Tibial nerve (tissue), 4 donors: ENCODE results near the gene PPP1R14B. TPM values are rescaled to one million over a fixed set of nuclear protein-coding genes. Genes with fewer than 3 reads are reported as not detected.

Experiments used
- DNase-seq, 2 donors: peaks; one replicate each; pipeline ENCODE4 v3.0.0-alpha.2; 2019; ENCODE audit warnings: low spot score in 2 of 2
- H3K27ac ChIP-seq, 4 donors: fragments of 200-600 bp; sonication (generic) in 3 of 4; one replicate each; pipeline ENCODE4 v1.5.1; 2017 to 2019; ENCODE audit warnings: mild to moderate bottlenecking in 1 of 4
- H3K27me3 ChIP-seq, 2 donors: fragments of 200-600 bp; sonication (generic) in 1 of 2; one replicate each; pipeline versions ENCODE4 v1.5.1 to v1.6.0; 2017 to 2019
- H3K36me3 ChIP-seq, 3 donors: fragments of 200-600 bp; sonication (generic); one replicate each; pipeline ENCODE4 v1.5.1; 2018 to 2019
- H3K4me1 ChIP-seq, 4 donors: fragments of 200-600 bp; sonication (generic) in 3 of 4; one replicate each; pipeline ENCODE4 v1.5.1; 2017 to 2019
- H3K4me3 ChIP-seq, 4 donors: fragments of 200-600 bp; sonication (generic) in 3 of 4; one replicate each; pipeline ENCODE4 v1.5.1; 2017 to 2019; ENCODE audit warnings: mild to moderate bottlenecking in 1 of 4, moderate library complexity in 1 of 4
- H3K9me3 ChIP-seq, 4 donors: fragments of 200-600 bp; sonication (generic) in 3 of 4; one replicate each; pipeline ENCODE4 v1.5.1; 2017 to 2019
- CTCF ChIP-seq, 5 experiments: fragments of 200-600 bp in 3 of 5; fragments of 450-650 bp in 2 of 5; sonication (generic) in 3 of 5; IDR thresholded peaks; one replicate each; pipeline ENCODE4 v1.5.1; 2016 to 2019; ENCODE audit warnings: antibody characterized with exemption in 5 of 5, mild to moderate bottlenecking in 3 of 5, moderate library complexity in 2 of 5
- EP300 ChIP-seq, 2 donors: sonication (generic); formaldehyde crosslinking; IDR thresholded peaks; one replicate each; pipeline ENCODE4 v1.6.1; 2017; ENCODE audit warnings: antibody characterized with exemption in 2 of 2, mild to moderate bottlenecking in 1 of 2
- POLR2A ChIP-seq, 2 donors: fragments of 450-650 bp; IDR thresholded peaks; one replicate each; pipeline ENCODE4 v1.6.1; 2017; ENCODE audit warnings: antibody characterized with exemption in 2 of 2, mild to moderate bottlenecking in 2 of 2, moderate library complexity in 2 of 2
- WGBS, 2 donors: methylation state at CpG; one replicate each; pipeline ENCODE4 v1.1.5; 2018; 5-methylcytosine and 5-hydroxymethylcytosine counted together
- total RNA-seq, 4 donors: library from RNA; depleted of rRNA; stranded (reverse); fragments of >200 nt; gene quantifications; one replicate each; pipeline ENCODE4 v1.1.0, GENCODE V29; 2016

PPP1R14B gene
- total RNA-seq, 4 donors from 2014 or later = 79.7 to 187 (median 91.4) TPM

GRCh38 chr11:64233913-64234586 is 12.7 kb downstream of the PPP1R14B start, which contains the start of gene VEGFB:
TSS of gene VEGFB (plus strand) at chr11:64234584. CDS start at chr11:64234834, 250 bp downstream.
- Histone ChIP-seq H3K4me3 (peak within 1 kb of the TSS; percentile 57 to 90 (median 77)), H3K36me3 (peaks cover 0 to 30% (median 4%) of the 10 kb centered on the region in 3 donors), H3K27ac (peak within 1 kb of the TSS; percentile 71 to 94 (median 89)), H3K4me1 (peaks cover 0 to 64% (median 36%) of the 10 kb centered on the region in 4 donors), H3K9me3 (no peaks in the 10 kb centered on the region), H3K27me3 (no peaks in the 10 kb centered on the region)
- WGBS, 2 donors = 3 to 9% methylated on average over 24 to 33 of the region's 62 CpGs
- peak; percentile 53 to 55 for DNase-seq
- TF ChIP-seq POLR2A (IDR thresholded peaks at IDR 0.05) (peak in 1 of 2 donors; percentile 45), CTCF (IDR thresholded peaks at IDR 0.05) (no peak), EP300 (IDR thresholded peaks at IDR 0.05) (peak in 1 of 2 donors; percentile 67)

GRCh38 chr11:64232967-64233315 is 13.8 kb downstream of the PPP1R14B start:
- 66 to 78% methylated on average over 8 of the region's 8 CpGs for WGBS, 2 donors
- DNase-seq = no peak
- Histone ChIP-seq H3K27me3 (no peaks in the 10 kb centered on the region), H3K36me3 (peaks cover 0 to 18% (median 0%) of the 10 kb centered on the region in 3 donors), H3K4me3 (no peak overlapping the region), H3K9me3 (no peaks in the 10 kb centered on the region), H3K4me1 (peaks cover 0 to 68% (median 36%) of the 10 kb centered on the region in 4 donors), H3K27ac (no peak overlapping the region)
- TF ChIP-seq CTCF (IDR thresholded peaks at IDR 0.05) = no peak
- no peak for TF ChIP-seq POLR2A (IDR thresholded peaks at IDR 0.05)

- TF ChIP-seq CTCF (IDR thresholded peaks at IDR 0.05) (no peak), EP300 (IDR thresholded peaks at IDR 0.05) (no peak), POLR2A (IDR thresholded peaks at IDR 0.05) (no peak)
- no peaks in the 10 kb centered on the region for H3K9me3 ChIP-seq
- H3K27me3 ChIP-seq = no peaks in the 10 kb centered on the region
- peaks cover 0 to 74% (median 37%) of the 10 kb centered on the region in 4 donors for H3K4me1 ChIP-seq
- 87 to 88% methylated on average over 12 to 15 of the region's 15 CpGs for WGBS, 2 donors
- no peak overlapping the region for H3K4me3 ChIP-seq
- peak overlapping the region in 1 of 4 donors; percentile 9 for H3K27ac ChIP-seq
- no peak for DNase-seq
- peaks cover 0 to 13% (median 0%) of the 10 kb centered on the region in 3 donors for H3K36me3 ChIP-seq
Measured at GRCh38 chr11:64232182-64232966, 14.4 kb downstream of the PPP1R14B start.

- 85 to 87% methylated on average over 7 of the region's 7 CpGs for WGBS, 2 donors
- H3K4me3 ChIP-seq = no peak overlapping the region
- no peak for DNase-seq
- peak overlapping the region in 1 of 4 donors; percentile 96 for H3K27ac ChIP-seq
- no peak for TF ChIP-seq CTCF (IDR thresholded peaks at IDR 0.05)
- no peak for TF ChIP-seq EP300 (IDR thresholded peaks at IDR 0.05)
- no peak for TF ChIP-seq POLR2A (IDR thresholded peaks at IDR 0.05)
- peaks cover 0 to 82% (median 45%) of the 10 kb centered on the region in 4 donors for H3K4me1 ChIP-seq
- H3K27me3 ChIP-seq = no peaks in the 10 kb centered on the region
- H3K36me3 ChIP-seq = peaks cover 0 to 6% (median 0%) of the 10 kb centered on the region in 3 donors
- H3K9me3 ChIP-seq = no peaks in the 10 kb centered on the region
Measured at GRCh38 chr11:64231546-64231945, 15.2 kb downstream of the PPP1R14B start.

GRCh38 chr11:64230985-64231365 is 15.8 kb downstream of the PPP1R14B start:
- H3K4me3 ChIP-seq = peak overlapping the region; percentile 50 to 79 (median 62)
- peaks cover 0 to under 1% (median 0%) of the 10 kb centered on the region in 3 donors for H3K36me3 ChIP-seq
- 11% methylated on average over 8 of the region's 8 CpGs for WGBS, 2 donors
- TF ChIP-seq POLR2A (IDR thresholded peaks at IDR 0.05) = no peak
- no peak for TF ChIP-seq EP300 (IDR thresholded peaks at IDR 0.05)
- no peak for TF ChIP-seq CTCF (IDR thresholded peaks at IDR 0.05)
- no peak for DNase-seq
- peak overlapping the region; percentile 87 to 96 (median 94) for H3K27ac ChIP-seq
- no peaks in the 10 kb centered on the region for H3K27me3 ChIP-seq
- H3K9me3 ChIP-seq = no peaks in the 10 kb centered on the region
- H3K4me1 ChIP-seq = peaks cover 0 to 79% (median 46%) of the 10 kb centered on the region in 4 donors
